Ectodermal cell (in vitro differentiated cells): Measurements from ENCODE around the gene SPATC1L.
"Not testable (repeated sequence)": the region's sequence is repeated elsewhere in the genome, so short reads cannot be mapped to it uniquely, and the experiment has no call there.

ENCODE experiments used
- H3K27ac ChIP-seq: 2 replicates; pipeline ENCODE4 v1.7.0; 2013; ENCODE audit warnings: mild to moderate bottlenecking, low read depth, low read length; ENCODE audit not compliant: insufficient read depth, poor library complexity, severe bottlenecking
- H3K27me3 ChIP-seq: 2 replicates; pipeline ENCODE4 v1.7.0; 2013; ENCODE audit warnings: mild to moderate bottlenecking, low read length; ENCODE audit not compliant: insufficient read depth, control insufficient read depth, poor library complexity, severe bottlenecking
- H3K36me3 ChIP-seq: one replicate; pipeline ENCODE4 v1.7.0; 2013; ENCODE audit warnings: low read length; ENCODE audit not compliant: control insufficient read depth, insufficient read depth
- H3K4me1 ChIP-seq: one replicate; pipeline ENCODE4 v1.7.0; 2013; ENCODE audit warnings: low read length; ENCODE audit not compliant: control insufficient read depth, insufficient read depth
- H3K4me3 ChIP-seq: 2 replicates; pipeline ENCODE4 v1.7.0; 2013; ENCODE audit warnings: low read depth, low read length, control low read depth; ENCODE audit not compliant: insufficient read depth
- H3K9me3 ChIP-seq: 2 replicates; pipeline ENCODE4 v1.7.0; 2013; ENCODE audit warnings: mild to moderate bottlenecking, low read length, moderate library complexity; ENCODE audit not compliant: control insufficient read depth
- WGBS, 2 experiments: methylation state at CpG; one replicate each; pipeline ENCODE4 v1.1.7; 2013; ENCODE audit warnings: missing lambda C conversion rate in 2 of 2; 5-methylcytosine and 5-hydroxymethylcytosine counted together

Gene SPATC1L

DNA sequence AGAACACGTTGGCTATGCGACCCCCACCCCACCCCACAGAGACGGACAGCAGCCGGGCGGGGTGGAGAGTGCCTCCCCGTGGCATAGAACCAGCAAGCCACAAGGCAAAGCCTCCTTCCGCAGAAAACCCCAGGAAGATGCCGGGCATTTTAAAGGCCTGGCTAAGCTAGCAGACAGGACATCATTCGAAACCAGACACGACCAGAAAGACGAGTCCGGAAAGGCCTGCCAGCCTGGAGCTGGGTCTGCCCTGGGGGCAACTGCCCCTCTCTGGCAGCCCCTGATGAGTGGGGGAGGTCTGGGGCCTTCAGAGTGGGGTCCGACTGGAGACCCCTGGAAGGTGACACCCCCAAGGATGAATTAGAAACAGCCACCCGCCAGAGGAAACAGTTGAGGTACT, 37.4 kb downstream of the SPATC1L start:
- Histone ChIP-seq H3K9me3 (no peaks in the 10 kb centered on the region), H3K27me3 (no peaks in the 10 kb centered on the region), H3K27ac (no peak overlapping the region), H3K4me3 (no peak overlapping the region), H3K36me3 (no peaks in the 10 kb centered on the region), H3K4me1 (peaks cover 9% of the 10 kb centered on the region)
- WGBS, 2 experiments: 78 to 79% methylated on average over 14 of the region's 14 CpGs

DNA sequence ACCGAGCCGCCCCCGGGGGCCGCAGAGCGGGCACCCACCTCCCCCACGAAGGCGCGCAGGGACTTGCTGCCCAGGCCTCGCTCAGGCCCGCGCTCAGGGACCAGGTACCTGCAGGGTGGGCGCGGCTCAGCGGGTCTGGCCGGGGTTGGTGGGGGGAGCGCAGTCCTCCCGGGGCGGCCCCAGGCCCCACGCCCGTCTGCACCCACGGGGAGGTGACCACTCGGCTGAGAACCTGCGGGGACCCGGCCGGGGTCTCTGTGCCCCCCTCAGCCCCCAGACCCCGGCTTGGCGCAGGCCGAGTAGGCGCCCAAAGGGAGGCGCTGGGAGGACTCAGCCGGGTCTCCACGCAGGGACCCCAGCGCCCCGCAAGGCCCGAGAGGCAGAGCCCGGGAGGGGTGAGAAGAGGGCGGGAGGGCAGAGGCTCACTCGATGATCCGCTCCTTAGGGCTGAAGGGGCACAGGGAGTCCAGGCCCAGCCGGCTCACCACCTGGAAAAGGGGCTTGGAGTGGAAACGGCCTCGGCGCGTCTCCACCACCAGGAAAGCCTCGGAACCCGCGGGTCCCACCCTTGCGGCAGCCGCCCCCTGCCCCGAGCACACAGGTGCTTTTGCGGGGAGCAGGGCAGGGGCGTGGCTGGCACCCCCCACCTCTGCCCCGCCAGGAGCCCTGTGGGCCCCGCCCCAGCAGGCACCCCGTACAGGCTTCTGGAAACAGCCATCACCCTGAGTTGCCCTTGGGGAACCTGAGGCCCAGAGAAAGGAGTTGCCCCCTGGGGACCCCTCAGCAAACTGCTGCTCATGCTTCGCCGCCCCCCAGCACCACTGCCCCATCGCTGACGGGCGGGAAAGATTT, 38.2 kb downstream of the SPATC1L start:
- Histone ChIP-seq H3K27me3 (no peaks in the 10 kb centered on the region), H3K27ac (no peak overlapping the region), H3K4me1 (peaks cover 4% of the 10 kb centered on the region), H3K9me3 (no peaks in the 10 kb centered on the region), H3K4me3 (no peak overlapping the region), H3K36me3 (no peaks in the 10 kb centered on the region)
- WGBS, 2 experiments: 92% methylated on average over 60 of the region's 60 CpGs

DNA sequence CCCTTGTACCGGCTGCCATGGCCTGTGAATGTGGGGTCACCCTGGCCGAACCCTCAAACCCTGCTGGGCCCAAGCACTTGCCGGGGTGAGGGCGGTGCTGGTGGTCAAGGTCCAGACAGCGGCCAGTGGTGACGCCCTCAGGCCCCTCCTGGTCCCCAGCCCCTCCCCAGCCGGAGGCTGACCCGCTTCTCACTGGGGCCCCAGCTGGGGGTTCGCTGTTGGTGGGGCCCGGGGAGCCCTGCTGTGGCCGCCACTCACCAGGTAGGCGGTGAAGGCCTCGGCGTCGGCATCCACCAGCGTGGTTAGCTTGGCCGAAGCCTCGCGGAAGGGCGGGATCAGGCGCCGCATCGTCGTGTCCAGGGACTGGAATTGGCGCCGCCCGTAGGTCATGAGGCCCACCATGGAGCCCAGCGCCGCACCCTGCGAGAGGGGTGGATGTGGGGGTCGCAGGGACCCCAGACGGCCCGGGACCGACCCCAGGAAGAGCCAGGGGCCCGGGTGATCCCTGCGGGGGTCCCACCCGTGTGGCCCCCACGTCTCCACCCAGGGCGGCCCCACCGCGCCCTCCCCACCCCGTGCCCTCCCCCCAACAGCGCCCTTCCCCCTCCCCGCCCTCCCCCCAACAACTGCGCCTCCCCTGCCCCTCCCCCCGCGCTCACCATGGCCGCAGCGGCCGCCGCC, 39.0 kb downstream of the SPATC1L start:
- peaks cover 3% of the 10 kb centered on the region for H3K4me1 ChIP-seq
- H3K36me3 ChIP-seq: no peaks in the 10 kb centered on the region
- H3K9me3 ChIP-seq: no peaks in the 10 kb centered on the region
- no peak overlapping the region for H3K27ac ChIP-seq
- H3K4me3 ChIP-seq: no peak overlapping the region
- H3K27me3 ChIP-seq: no peaks in the 10 kb centered on the region
- 95 to 96% methylated on average over 45 of the region's 51 CpGs for WGBS, 2 experiments

DNA sequence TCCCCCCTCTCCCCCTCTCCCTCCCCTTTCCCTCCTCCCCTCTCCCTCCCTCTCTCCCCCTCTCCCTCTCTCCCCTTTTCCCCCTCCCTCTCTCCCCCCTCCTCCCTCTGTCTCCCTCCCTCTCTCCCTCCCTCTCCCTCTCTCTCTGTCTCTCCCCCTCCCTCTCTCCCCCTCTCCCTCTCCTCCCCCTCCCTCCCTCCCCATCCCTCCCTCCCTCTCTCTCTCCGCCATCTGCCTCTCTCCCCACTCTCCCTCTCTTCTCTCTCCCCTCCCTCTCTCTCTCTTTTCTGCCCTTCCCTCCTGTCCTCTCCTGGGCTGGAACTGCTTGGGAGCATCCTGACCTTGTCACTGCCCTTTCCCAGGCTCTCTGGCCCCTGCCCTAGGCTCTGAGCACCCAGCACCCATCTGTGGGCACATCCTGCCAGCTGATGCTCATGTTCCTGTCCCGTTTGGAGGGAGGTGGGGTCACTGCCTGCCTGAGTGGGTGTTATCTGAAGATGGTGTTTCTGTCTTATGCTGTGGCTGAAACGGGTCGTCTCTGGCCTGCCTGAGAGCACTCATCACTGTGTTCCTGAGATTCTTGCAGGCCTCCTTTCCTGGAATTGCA, 39.7 kb downstream of the SPATC1L start:
- no peaks in the 10 kb centered on the region for H3K36me3 ChIP-seq
- no peaks in the 10 kb centered on the region for H3K4me1 ChIP-seq
- H3K4me3 ChIP-seq: no peak overlapping the region
- 55 to 58% methylated on average over 4 of the region's 4 CpGs for WGBS, 2 experiments
- no peak overlapping the region for H3K27ac ChIP-seq
- H3K27me3 ChIP-seq: no peaks in the 10 kb centered on the region
- H3K9me3 ChIP-seq: no peaks in the 10 kb centered on the region

DNA sequence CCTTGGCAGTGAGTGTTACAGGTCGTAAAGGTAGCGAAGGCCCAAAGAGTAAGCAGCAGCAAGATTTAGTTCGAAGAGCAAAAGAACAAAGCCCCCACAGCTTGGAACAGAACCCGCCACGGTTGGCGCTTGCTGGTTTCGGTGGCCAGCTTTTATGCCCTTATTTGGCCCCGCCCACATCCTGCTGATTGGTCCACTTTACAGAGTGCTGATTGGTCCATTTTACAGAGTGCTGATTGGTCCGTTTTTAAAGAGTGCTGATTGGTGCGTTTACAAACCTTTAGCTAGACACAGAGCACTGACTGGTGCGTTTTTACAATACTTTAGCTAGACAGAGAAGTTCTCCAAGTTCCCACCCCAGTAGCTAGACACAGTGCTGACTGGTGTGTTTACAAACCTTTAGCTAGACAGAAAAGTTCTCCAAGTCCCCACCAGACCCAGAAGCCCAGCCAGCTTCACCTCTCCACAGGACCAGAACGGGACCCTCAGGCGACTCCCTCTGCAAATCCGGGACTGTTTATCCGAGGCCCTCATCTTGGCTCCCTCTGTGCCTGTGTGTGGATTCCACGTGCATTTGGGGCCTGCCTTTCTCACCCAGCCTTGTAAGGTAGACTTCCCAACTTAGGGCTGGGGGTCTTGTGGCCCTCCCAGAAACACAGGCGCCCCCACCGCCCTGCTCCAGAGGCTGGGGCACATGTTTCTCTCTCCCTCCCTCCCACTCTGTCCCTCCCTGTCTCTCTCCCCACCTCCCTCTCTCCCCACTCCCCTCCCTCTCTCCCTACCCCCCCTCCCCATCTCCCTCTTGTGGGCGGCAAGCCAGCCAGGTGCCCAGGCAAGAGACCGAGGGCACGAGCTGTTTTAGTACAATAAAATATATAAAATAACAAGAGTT, 41.4 kb downstream of the SPATC1L start:
- Histone ChIP-seq H3K9me3 (no peaks in the 10 kb centered on the region), H3K27ac (no peak overlapping the region), H3K4me1 (no peaks in the 10 kb centered on the region), H3K4me3 (no peak overlapping the region), H3K27me3 (no peaks in the 10 kb centered on the region), H3K36me3 (no peaks in the 10 kb centered on the region)
- WGBS, 2 experiments: 91 to 92% methylated on average over 18 of the region's 21 CpGs

DNA sequence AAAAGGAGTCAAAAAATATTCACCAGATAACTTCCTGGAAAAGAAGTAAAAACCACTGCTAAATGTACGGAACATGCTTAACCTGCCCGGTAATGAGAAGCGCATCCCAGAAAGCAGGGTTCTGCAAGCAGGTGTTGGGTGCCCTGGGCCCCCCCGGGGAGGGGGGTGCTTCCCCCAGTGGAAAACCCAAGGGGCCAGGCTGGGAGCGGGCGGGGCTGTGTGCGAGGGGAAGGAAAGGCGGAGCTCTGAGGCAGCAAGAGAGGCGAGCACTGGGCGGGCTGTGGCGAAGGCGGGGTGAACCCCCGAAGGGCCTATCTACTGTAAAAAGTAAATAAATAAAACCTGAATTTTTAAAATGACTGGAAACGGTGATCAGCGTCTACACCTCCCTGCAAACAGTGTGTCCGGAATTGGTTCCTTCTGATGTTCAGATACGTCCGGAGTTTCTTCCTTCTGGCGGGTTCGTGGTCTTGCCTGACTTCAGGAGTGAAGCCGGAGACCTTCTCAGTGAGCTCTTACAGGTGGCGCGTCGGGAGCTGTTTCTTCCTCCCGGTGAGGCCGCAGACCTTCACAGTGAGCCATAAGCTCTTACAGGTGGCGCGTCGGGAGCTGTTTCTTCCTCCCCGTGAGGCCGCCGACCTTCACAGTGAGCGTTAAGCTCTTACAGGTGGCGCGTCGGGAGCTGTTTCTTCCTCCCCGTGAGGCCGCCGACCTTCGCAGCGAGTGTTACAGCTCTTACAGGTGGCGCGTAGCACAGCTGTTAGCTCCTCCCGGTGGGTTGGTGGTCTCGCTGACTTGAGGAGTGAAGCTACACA, 42.3 kb downstream of the SPATC1L start:
- Histone ChIP-seq H3K27me3 (no peaks in the 10 kb centered on the region), H3K4me3 (no peak overlapping the region), H3K9me3 (no peaks in the 10 kb centered on the region), H3K36me3 (no peaks in the 10 kb centered on the region), H3K4me1 (peaks cover 5% of the 10 kb centered on the region), H3K27ac (no peak overlapping the region)
- WGBS, 2 experiments: 95 to 96% methylated on average over 45 of the region's 45 CpGs

DNA sequence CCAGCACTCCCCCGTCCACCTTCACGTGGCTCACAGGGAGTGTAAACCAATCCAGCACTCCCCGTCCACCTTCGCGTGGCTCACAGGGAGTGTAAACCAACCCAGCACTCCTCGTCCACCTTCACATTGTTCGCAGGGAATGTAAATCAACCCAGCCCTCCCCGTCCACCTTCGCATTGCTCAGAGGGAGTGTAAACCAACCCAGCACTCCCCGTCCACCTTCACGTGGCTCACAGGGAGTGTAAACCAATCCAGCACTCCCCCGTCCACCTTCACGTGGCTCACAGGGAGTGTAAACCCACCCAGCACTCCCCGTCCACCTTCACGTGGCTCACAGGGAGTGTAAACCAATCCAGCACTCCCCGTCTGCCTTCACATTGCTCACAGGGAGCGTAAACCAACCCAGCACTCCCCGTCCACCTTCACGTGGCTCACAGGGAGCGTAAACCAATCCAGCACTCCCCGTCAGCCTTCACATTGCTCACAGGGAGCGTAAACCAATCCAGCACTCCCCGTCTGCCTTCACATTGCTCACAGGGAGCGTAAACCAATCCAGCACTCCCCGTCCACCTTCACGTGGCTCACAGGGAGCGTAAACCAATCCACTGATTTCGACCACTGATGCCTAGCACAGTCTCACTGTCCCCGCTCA, 43.8 kb downstream of the SPATC1L start:
- not testable (repeated sequence) for H3K27me3 ChIP-seq, H3K36me3 ChIP-seq, H3K27ac ChIP-seq, H3K9me3 ChIP-seq, H3K4me3 ChIP-seq, H3K4me1 ChIP-seq
- 83 to 84% methylated on average over 29 of the region's 29 CpGs for WGBS, 2 experiments

DNA sequence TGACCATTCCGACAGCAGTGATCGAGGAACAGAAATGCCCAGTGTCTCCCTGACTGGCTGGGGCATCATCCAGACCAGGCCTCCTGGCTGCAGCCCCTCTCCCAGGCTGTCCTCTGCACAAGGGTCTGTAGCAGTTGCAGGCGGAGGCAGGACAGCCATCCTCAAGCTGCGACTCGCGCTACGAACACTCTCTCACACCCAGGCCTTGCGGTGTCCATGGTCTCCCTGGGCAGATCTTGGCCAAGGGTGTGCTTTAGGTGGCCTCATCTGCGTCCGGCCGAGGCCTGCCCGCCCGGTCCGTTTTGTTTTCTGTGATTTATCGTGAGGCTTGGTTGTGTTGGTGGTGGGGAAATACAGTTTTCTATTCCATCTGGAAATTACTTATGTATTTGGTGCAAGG, 44.6 kb downstream of the SPATC1L start:
- no peak overlapping the region for H3K4me3 ChIP-seq
- peaks cover 6% of the 10 kb centered on the region for H3K4me1 ChIP-seq
- no peaks in the 10 kb centered on the region for H3K27me3 ChIP-seq
- H3K9me3 ChIP-seq: no peaks in the 10 kb centered on the region
- no peaks in the 10 kb centered on the region for H3K36me3 ChIP-seq
- H3K27ac ChIP-seq: no peak overlapping the region
- 82% methylated on average over 15 of the region's 15 CpGs for WGBS, 2 experiments

DNA sequence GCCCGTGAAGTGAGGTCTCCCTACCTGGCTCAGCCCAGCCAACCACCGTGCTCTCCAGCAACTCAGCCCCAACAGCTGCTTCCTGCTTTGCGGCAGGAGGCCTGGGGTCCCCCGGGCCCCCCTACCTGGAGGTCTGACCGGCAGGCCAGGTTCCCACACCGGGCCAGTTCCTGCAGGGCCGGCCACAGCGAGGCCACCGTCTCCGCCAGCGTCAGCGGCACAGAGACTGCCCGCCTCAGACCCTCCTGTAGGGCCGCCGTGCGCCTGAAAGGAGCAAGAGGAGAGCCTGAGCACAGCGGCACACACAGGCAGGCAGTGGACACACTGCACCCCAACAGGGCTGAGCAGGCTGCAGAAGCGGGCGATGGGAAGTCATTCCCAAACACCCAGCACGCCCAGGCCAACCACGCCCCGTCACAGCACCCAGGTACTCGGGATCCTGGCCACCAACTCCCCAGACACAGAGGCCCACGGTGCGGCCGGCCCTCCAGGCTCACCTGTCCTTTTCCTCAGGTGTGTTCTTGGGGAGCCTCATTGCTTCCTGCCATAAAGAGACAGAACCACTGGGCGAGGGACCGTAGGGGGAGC, 45.8 kb downstream of the SPATC1L start:
- H3K36me3 ChIP-seq: no peaks in the 10 kb centered on the region
- 94 to 95% methylated on average over 28 of the region's 28 CpGs for WGBS, 2 experiments
- H3K4me1 ChIP-seq: peaks cover 6% of the 10 kb centered on the region
- H3K4me3 ChIP-seq: no peak overlapping the region
- H3K9me3 ChIP-seq: no peaks in the 10 kb centered on the region
- no peak overlapping the region for H3K27ac ChIP-seq
- H3K27me3 ChIP-seq: no peaks in the 10 kb centered on the region
